Right lung (tissue), 5 donors: ENCODE data around the gene KCNK2. TPM values are rescaled to one million over a fixed set of nuclear protein-coding genes. Genes with fewer than 3 reads are reported as not detected.

Source experiments
- DNase-seq, 2 donors: peaks; one replicate each; pipeline ENCODE4 v3.0.0-alpha.2; 2013
- polyA plus RNA-seq, 5 donors: library from polyadenylated mRNA; unstranded; fragments of 120-200 nt; gene quantifications; one replicate each; pipeline versions ENCODE4 v1.2.1 to v1.2.3, GENCODE V29; 2013; ENCODE audit warnings: inconsistent platforms in 1 of 5, low replicate concordance in 1 of 5; ENCODE audit not compliant: insufficient read length in 5 of 5, insufficient read depth in 1 of 5

The KCNK2 gene
- polyA plus RNA-seq, 5 donors = 0.09 to 0.24 (median 0.17) TPM; not detected in 1

GRCh38 chr1:215252164-215252563 lies 169.6 kb downstream of the KCNK2 start:
- DNase-seq = no peak

GRCh38 chr1:215256936-215257679 lies 174.6 kb downstream of the KCNK2 start:
- DNase-seq = peak; percentile 66 to 72

DNA sequence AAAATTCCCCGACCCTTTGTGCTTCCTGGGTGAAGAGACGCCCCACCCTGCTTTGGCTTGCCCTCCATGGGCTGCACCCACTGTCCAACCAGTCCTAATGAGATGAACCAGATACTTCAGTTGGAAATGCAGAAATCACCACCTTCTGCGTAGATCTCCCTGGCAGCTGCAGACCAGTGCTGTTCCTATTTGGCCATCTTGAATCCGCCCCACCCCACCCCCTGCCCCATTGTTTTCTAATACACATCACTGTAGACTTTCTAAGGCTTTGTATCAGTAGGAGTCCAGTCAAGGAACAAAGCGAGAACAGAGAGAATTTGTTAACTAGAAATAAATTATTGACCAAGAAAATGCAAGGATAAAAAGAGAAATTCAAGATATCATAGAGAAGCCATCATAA lies 178.2 kb downstream of the KCNK2 start:
- no peak for DNase-seq

DNA sequence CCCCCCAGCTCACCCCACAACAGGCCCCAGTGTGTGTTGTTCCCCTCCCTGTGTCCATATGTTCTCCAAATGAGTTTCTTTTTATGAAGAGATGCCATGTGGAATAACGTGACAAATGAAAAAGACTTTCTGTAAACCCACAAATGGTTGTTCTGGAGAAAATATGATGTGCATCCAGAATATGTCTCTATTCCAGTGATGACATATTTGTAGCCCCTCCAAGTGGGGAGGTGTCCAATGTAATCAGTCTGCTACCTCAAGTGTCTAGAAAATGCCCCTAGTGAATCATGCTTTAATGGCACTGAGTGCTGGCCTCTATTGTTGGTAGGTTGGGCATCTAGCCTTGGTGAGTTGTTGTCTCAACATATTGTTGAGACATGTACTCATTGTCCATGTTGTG lies 179.6 kb downstream of the KCNK2 start:
- no peak for DNase-seq

DNA sequence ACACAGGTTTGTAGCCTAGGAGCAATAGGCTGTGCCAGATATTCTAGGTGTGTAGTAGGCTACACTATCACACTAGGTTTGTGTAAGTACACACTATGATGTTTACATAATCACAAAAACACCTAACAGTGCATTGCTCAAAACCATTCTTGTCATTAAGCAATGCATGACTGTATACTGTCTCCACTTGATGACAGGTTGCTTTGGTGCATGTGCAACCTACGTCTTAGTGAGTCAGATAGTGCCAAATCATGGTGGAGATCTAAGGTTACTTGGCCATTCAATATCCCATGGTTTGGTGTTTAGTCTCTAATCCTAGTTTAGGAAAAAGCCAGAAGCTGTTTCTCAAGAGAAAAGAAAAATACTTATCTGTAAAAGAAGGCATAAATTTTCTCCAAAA lies 181.1 kb downstream of the KCNK2 start:
- no peak for DNase-seq

- DNase-seq = no peak
Observed at GRCh38 chr1:215264649-215265048, 182.1 kb downstream of the KCNK2 start.

GRCh38 chr1:215267495-215267894 lies 185.0 kb downstream of the KCNK2 start:
- DNase-seq = no peak

DNA sequence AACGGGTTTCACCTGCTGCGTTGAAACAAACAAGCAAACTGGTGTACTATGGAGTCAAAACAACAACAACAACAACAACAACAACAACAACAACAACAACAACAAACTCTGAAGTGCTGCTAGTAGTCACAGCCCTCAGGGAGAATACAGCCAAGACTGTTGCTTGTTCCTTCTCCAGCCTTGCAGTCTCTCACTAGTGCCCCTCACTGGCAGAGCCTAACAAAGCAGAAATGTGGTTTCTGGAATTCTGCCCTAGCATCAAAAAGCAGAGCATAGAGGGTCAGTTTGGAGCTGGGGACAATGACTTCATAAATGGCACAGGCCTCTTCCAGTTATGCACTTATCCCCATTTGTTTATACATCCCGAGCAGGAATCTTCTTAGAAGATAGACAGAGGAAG lies 187.4 kb downstream of the KCNK2 start:
- DNase-seq = no peak

GRCh38 chr1:215273838-215274516 lies 191.4 kb downstream of the KCNK2 start:
- no peak for DNase-seq

- DNase-seq = no peak
Observed at GRCh38 chr1:215276582-215276981, 194.0 kb downstream of the KCNK2 start.

DNA sequence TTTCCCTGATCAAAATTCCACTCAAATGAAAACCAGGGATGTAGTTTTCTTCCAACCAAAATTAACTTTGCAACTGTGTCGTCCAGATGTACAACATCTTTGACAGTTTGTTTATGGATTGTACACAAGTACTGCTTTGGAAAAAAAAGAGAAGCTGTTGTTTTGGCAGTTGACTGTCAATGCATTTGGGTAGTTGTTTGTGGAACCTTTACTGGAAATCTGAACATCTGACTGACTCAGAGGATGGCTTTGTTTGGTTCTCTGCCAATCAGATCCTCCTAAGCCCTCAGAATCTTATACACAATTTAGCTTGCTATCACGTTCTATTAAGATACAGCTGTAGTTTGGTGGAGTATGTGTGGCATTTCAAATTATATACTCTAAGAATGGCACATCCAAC lies 195.0 kb downstream of the KCNK2 start:
- DNase-seq = peak; percentile 32 to 53

GRCh38 chr1:215279682-215280081 lies 197.1 kb downstream of the KCNK2 start:
- no peak for DNase-seq

DNA sequence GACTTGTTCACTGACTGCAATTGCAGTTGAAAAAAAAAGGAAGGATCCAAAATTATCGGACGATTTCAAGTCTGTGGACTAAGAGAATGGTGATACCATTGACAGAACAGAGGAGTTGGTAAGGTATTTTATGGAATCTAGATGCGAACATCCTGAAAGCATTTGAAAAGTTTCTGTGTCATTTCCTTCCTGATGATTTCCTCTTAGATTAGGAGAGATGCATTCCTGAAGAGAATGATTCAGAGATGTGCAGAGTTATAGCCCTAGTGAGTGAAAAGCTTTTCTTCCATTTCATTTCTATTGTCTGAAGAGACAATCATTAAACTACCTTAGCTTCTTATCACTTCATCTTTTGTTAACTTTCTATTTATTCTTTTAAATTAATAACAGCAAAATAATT lies 200.0 kb downstream of the KCNK2 start:
- DNase-seq = no peak

GRCh38 chr1:215285013-215285800 lies 202.7 kb downstream of the KCNK2 start:
- DNase-seq = no peak
